HTR-8/SVneo (cell line): ENCODE measurements around the gene GDPD4.
A peak's percentile ranks its signal among the peaks of the same experiment; 100 is the strongest.

Experiments used
- DNase-seq: peaks from one replicate; pipeline ENCODE4 v3.0.0; 2011; ENCODE audit warnings: low spot score, mixed read lengths; ENCODE audit not compliant: insufficient read length
- FAIRE-seq: peaks from 2 replicates; lab custom pipeline; 2011; peaks lifted over from hg19 to GRCh38; lab: Jason Lieb, UNC

The GDPD4 gene

DNA sequence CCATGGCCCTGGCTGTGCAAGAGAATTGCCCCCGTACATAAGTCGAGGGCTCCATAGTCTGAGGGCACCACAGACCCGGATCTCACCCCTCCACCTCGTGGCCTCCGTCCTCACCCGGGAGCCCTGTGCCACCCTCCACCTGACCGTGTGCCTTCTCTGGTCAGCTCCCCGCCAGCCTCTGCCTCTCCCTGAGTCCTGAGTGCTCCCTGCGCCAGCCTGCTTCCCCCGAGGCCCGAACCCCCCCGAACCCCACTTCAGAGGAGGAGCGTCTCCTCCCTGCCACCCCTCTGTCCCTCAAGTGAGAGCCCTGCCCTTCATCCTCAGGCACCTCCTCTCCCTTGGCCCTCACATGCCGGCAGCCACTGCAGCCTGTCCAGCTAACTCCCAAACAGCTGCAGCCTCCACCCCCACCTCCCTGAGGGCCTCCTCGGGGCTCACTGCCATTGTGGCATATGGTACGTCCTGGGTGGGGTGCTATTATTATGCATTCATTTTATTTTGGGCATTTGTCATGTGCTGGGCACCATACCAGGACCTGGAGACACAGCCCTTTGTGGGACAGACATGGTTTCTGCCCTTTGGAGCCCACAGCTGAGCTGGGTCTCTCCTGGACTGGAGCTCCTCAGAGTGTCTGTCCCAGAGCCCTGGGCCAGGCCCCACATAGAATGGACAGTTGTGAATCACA is 106.3 kb downstream of the GDPD4 start:
- FAIRE-seq = no peak

DNA sequence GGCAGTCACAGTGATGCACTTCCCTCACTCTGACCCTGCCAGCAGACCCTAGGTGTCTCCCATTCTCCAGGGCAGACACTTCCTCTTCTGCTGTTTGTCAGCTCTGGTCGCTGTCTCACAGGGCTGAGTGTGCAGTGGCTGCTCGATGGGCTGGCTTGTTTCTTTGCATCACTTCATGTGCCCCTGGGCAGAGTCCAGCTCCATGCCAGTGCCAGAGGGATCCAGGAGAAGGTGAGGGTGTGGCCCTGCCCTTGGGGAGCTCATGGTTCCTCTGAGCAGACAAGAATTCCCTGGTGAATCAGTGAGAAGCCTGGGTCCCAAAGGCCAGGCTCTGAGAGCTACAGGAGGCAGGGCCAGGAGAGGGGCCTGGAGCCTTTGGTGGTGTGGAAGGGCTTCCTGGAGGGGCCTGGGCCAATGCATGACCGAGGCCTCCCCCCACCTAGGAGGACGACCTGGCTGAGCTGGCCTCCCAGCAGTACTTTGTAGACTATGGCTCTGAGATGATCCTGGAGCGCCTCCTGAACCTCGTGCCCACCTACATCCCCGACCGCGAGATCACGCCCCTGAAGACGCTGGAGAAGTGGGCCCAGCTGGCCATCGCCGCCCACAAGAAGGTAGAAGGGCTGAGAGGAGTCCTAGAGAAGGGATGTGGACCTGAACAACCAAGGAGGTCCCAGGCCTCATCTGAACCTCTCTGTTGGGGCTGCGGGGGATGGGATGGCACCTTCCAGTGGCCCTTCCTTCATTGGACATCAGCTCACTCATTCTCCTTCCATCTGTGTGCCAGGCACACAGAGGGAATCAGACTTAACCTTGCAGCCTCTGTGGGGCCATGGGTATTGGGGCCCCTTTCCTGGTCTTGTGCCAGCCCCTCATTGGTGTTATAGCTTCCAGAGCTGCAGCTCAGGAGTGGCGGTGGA is 107.3 kb downstream of the GDPD4 start:
- DNase-seq (no peak), FAIRE-seq (no peak)

More for the DNA sequence above, 106.3 kb downstream of the GDPD4 start:
- DNase-seq = no peak

DNA sequence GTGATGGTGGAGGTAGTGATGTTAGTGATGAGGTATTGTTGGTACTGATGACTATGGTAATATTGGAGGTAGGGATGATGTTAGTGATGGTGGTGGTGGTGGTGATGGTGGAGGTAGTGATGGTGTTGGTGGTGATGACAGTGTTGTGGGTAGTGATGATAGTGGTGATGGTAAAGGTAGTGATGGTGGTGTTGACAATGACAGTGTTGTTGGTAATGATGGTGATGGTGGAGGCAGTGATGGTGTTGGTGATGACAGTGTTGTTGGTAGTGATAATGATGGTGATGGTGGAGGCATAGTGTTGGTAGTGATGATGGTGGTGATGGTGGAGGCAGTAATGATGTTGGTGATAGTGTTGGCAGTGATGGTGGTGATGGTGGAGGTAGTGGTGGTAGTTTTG is 108.3 kb downstream of the GDPD4 start:
- FAIRE-seq (no peak), DNase-seq (no peak)

DNA sequence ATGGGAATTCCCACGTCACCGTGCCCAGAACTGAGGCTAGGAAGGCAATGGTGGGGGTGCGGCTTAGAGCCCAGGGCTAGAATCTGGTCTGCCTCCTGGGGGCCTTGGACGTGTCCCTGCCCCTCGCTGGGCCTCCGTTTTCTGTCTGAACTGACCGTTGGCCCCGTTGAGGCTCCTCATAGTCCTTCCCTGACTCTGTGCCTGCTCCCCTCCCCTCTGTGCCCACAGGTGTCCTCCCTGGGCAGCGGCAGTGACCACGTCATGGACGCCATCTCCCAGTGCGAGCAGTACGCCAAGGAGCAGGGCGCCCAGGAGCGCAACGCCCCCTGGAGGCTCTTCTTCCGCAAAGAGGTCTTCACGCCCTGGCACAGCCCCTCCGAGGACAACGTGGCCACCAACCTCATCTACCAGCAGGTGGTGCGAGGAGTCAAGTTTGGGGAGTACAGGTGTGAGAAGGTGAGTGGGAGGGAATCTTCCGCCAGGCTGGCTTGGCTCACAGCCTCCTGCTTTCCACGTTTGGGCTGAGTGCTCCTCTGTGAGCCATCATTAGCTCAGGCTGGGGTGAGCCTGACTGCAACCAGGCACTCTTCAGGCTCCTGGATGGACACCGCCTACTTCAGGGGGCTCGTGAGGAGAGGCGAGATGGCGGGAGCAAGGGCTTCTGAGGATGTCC is 109.5 kb downstream of the GDPD4 start:
- FAIRE-seq (peak; percentile 94), DNase-seq (peak; percentile 69)

DNA sequence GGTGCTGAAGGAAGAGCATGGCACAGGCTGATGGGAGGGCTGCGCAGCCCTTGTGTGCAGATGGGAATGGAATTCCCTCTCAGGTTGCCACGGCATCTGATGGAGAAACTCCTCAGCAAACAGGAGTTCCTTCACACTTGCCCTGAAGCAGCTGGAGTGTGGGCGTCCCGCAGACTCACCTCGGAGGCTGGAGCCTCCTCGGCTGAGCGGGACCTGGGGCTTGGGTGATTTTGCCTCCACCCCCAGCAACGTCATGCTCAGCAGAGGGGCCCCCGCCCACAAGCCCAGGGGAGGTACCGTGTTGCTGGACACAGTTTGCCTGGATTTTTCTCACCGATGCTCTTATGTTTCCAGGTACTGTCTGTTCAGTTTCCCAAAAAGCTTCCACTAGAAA is 110.1 kb downstream of the GDPD4 start:
- no peak for DNase-seq

DNA sequence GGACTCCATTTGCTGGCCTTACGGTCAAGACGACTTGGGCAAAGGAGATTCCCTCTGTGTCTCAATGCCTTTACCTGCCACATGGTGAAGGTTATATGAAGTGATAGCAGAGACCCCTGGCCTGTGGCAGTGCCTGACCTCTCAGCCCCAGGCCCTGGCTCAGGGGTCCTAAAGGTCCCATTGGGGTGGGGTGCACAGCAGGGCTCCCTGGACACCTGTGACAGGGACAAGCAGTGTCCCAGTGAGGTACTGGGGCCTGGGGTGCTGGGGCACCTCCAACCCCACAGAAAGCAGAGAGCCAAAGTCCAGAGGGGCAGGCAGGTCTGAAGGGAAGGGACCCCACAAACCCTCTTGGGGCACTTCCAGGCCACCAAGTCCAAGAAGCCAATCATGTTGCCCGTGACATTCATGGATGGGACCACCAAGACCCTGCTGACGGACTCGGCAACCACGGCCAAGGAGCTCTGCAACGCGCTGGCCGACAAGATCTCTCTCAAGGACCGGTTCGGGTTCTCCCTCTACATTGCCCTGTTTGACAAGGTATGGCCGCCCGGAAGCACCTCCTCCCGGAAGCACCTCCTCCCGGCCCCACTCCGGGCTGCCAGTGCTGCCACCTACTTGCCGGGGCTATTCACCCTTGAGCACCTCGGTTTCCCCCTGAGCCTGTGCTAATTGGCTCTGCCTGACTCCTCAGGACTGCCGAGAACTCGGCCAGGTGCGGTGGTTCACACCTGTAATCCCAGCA is 111.0 kb downstream of the GDPD4 start:
- FAIRE-seq = no peak
- DNase-seq = no peak

More for the DNA sequence above, 110.1 kb downstream of the GDPD4 start:
- FAIRE-seq = peak; percentile 31

DNA sequence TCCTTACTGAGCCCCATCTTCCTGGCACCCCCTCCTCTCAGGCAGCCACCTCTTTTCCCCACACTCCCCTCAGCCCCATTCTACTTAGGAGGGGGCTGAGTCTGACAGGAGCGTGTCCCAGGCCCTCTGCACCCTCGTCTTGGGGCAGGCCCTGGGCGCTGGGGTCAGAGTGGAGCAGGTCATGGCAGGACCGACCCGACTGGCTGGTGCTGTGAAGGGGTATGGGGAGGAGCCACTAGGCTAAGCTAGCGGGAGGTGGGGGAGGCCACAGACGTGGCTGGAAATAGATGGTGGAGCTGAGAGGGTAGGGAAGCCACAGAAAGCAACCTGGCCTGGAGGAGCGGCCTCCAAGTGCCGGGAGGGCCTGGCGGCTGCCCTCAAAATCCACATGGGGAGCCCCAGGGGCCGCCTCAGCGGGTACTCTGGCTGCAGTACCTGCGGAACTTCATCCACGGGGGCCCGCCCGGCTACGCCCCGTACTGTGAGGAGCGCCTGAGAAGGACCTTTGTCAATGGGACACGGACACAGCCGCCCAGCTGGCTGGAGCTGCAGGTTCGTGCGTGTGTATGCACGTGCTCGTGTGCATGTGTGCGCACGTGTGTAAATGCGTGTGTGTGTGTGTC is 111.8 kb downstream of the GDPD4 start:
- FAIRE-seq = no peak
- DNase-seq = no peak

DNA sequence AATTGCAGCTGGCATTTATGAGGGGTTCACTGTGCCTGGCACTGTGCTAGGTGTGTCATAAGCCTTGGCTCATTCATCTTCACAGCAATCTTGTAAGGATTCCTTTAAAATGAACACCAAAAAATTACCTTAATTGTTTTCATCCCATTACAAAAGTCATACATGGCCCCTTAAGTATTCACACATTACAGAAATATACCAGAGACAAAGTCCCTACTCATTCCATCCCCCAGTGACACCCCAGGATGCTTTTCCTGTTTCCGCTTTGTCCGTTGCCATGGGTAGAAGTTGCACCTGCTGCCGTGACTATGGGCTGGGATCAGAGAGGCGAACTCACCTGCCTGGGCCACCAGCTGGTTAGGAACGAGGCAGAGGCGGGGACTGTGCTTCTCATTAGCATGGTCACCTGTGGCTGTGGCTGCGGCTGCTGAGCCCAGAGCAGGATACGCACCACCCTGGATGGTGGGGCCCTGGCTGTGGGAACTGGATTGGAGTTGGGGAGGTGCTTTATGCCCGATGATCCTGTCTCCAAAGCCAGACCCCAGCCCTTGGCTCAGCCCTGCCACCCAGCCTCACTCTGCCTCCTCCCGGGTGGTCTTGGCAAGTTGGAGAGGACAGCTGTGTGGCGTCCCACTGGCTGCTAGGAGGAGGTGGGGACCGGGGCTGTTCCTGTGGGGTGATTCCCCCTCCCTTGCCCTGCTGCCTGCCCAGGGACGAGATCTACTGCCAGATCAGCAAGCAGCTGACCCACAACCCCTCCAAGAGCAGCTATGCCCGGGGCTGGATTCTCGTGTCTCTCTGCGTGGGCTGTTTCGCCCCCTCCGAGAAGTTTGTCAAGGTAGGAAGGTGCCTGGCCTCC is 112.6 kb downstream of the GDPD4 start:
- FAIRE-seq = peak; percentile 49
- no peak for DNase-seq

DNA sequence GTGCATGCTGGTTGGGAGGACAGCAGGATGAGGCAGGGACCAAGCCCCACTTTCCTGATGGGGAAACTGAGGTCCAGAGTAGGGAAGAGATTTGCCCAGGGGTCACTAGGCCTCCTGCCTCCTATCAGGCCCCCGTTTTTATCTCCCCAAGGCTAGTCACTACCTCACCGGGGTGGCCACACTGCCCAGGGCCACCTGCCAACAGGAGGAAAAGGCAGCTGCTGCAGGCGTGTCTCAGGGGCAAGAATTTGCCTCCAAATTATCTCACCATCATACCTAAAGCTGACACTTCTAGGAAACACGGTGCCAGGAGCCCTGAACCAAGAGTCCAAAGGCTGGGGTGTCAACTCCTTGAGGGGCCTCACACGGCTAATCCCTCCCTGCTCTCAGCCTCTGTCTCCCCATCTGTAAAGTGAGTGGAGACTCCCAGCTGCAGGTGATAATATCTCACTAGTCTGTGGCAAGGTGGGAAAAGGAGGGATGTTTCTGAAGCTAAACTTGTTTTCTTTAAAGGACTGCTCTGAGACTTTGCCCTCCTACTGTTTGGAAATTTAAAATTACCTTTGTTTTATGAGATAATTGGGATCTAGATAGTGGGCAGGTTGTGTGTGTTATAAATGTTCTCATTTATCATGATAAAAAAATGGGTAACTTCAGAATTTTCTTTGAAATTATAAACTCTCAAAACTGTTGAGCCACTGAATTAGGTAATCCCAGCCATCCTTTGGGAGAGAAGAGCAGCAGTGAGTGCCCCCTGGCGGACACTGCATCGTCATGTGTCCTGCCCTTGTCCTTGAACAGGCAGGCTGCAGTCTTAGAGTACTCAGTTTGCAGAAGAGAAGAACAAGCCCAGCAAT is 113.5 kb downstream of the GDPD4 start:
- DNase-seq (peak; percentile 91), FAIRE-seq (peak; percentile 94)

DNA sequence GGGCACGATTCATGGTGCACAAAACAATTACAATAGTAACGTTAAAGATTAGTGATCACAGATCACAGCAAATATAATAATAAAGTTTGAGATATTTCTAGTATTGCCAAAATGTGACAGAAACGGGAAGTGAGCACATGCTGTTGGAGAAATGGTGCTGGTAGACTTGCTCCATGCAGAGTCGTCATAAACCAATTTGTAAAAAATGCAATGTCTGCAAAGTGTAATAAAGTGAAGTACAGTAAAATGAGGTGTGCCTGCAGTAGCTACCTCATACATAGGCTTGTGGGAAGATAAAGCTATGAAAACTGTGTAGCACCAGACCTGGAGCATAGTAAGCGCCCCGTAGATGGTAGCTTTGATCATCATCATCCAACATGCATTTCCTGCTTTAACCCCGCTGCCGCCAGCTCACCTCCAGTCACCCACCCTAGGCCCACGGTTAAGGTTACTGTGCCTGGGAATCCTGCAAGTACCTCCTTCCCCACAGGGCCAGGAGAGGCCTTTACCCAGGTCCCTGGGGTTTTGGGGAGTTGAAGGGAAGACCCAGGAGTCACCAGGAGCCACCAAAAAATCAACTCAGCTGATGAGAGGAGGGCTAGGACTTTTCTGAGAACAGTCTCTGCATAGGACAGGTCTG is 114.3 kb downstream of the GDPD4 start:
- DNase-seq (no peak), FAIRE-seq (no peak)

DNA sequence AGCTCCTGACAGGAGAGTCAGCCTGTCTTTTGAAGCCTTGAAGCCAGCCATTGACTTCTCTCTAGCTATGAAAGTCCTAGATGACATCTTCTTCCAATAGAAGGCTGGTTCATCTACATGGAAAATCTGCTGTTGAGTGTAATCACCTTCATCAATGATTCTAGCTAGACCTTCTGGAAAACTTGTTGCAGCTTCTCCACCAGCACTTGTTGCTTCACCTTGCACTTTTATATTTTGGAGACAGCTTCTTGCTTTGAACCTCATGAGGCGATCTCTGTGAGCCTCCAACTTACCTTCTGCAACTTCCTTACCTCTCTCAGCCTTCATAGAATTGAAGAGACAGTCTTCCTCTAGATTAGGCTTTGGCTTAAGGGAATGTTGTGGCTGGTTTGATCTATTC is 115.2 kb downstream of the GDPD4 start:
- DNase-seq = no peak
- FAIRE-seq = no peak

DNA sequence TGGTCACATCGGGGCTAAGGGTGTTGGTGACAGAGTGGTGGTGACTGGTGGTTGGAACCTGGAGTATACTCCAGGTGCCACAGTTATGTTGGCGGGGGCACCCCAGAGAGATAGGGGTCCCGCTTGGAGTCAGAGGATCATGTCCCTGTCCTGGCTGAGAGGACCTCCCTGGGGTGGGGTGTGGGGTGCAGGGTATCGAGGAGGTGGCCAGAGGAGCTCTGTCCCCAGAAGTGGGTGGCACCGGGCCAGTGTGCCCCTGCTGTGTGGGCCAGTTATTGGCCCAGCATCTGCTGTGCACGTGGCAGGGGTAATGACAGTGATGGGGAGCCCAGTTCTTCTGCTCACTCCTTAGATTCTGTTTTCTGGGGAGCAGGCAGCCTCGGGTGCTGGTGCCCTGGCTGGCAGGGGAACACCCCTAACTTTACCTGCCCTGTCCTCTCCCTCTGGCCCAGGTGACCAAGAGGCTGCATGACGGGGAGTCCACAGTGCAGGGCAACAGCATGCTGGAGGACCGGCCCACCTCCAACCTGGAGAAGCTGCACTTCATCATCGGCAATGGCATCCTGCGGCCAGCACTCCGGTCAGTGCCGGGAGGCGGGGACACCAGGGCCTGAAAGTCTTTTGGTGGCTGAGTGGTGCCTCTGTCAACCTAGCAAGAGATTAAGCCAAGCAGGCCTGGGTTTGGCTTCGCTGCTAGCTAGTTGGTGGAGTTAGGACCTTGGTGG is 117.2 kb downstream of the GDPD4 start:
- FAIRE-seq (peak; percentile 46), DNase-seq (no peak)

DNA sequence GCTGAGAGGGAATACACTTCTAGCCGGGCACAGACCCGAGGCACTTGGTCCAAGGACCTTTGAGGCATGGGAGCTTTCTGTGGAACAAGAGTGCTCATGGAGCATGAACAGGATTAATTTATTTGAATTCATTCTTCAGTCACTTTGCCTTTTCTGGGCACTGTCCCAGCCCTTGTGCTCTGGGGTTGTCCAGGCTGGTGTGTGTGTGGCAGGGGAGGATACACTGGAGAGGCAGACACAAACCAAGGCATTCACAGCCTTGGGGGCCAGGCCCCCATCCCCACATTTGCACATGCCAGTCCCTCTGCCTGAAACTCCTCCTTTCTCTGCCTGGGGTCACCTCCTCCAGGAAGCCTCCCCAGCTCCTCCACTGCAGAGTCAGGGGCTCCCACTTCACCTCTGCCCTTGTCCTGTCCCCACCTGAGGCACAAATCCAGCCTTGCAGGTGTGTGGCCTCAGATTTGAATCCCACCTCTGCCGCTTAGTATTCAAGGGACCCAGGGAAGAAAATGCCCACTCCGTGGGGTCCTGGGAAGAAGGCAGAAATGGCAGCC is 118.0 kb downstream of the GDPD4 start:
- FAIRE-seq (no peak), DNase-seq (no peak)

DNA sequence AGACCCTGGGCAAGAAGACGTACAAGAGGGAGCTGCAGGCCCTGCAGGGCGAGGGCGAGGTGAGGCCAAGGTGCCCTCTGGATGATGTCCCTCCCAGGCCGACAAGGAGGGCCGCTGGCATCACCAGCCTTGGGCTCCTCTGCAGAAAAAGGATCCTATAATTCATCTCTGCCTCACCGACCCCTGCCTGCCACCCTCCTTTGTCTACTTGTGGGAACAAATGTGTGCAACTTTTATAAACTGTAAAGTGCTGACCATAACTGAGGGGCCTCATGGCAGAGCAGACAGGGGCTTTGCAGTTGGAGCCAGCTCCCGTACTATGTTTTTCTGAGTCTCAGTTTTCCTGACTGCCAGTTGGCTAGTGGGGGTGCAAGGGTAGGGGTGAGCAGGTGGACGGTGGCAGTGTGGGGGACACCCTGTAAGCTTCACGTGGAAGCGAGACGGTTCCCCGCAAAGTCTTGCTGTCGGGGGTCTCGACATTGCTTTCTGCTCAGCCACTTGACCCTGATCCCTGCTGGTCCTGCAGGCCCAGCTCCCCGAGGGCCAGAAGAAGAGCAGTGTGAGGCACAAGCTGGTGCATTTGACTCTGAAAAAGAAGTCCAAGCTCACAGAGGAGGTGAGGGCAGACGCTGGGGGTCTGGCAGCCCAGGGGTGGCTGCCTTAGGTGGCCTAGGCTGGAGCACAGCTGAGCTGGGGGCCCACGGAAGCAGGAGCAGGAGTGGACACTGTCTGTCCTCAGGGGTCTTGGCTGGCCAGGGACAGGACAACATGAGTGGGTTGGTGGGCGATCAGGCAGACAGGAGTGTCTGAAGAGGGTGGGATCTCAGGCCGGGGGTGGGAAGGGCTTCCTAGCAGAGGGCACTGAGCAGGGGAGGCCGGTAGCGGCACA is 118.7 kb downstream of the GDPD4 start:
- no peak for DNase-seq
- FAIRE-seq = no peak

DNA sequence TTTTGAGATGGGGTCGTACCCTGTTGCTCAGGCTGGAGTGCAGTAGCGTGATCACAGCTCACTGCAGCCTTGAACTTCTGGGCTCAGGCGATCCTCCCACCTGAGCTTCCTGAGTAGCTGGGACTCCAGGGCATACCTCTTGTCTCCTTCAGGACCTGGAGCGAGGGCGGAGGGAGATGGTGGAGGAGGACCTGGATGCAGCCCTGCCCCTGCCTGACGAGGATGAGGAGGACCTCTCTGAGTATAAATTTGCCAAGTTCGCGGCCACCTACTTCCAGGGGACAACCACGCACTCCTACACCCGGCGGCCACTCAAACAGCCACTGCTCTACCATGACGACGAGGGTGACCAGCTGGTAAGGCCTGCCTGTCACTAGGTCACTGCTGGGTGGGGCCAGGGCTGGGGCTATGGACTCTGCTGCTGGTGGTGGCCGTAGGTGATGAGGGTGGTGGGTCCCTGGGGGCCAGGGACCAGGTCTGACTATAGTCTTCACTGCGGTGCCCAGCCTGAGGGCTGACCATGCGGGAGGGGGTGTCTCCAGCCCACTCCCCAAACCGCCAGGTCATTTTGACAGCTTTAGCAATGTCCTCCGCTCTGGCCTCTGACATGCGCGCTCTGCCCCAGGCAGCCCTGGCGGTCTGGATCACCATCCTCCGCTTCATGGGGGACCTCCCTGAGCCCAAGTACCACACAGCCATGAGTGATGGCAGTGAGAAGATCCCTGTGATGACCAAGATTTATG is 119.5 kb downstream of the GDPD4 start:
- FAIRE-seq (no peak), DNase-seq (no peak)
